ENCODE data around the gene CDKN2C.

DNA sequence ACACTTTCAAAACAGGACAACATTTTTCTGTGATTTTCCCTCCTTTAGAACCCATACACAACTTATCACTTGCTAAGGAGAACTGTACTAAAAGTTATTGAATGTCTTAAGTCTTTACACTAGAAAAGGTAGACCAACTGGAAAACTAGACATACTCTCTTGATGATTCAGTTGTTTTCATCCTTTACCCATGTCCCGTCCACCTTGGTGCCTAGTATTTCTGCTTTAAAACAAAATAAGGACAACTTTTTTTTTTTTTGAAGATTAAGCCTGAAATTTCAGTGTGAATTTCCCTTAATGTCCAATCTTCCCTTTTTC, 4.5 kb downstream of the CDKN2C start:
- TF ChIP-seq, protein P1, sequence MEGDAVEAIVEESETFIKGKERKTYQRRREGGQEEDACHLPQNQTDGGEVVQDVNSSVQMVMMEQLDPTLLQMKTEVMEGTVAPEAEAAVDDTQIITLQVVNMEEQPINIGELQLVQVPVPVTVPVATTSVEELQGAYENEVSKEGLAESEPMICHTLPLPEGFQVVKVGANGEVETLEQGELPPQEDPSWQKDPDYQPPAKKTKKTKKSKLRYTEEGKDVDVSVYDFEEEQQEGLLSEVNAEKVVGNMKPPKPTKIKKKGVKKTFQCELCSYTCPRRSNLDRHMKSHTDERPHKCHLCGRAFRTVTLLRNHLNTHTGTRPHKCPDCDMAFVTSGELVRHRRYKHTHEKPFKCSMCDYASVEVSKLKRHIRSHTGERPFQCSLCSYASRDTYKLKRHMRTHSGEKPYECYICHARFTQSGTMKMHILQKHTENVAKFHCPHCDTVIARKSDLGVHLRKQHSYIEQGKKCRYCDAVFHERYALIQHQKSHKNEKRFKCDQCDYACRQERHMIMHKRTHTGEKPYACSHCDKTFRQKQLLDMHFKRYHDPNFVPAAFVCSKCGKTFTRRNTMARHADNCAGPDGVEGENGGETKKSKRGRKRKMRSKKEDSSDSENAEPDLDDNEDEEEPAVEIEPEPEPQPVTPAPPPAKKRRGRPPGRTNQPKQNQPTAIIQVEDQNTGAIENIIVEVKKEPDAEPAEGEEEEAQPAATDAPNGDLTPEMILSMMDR (IDR thresholded peaks at IDR 0.05): no peak
- no peak for TF ChIP-seq ZFX (IDR thresholded peaks at IDR 0.05; ENCODE audit: borderline replicate concordance)

Data from 22Rv1 (cell line).